ENCODE measurements around the gene DEGS2. TPM values are rescaled to one million over a fixed set of nuclear protein-coding genes. Genes with fewer than 3 reads are reported as not detected.

The DEGS2 gene
- total RNA-seq, 1 experiment from 2014 or later, result 0.11 TPM

- DNase-seq, result no peak
- ChIA-PET CTCF (no interaction called here), POLR2A (ENCODE audit: unreplicated experiment) (no interaction called here)
- H3K4me3 ChIP-seq, result no peak overlapping the region
- no TSS peak for BruUV-seq (replicated peaks)
- intact Hi-C loops (cut with micrococcal nuclease; ENCODE audit: unreplicated experiment), result no loop called here
- H2AFZ ChIP-seq, result no peak overlapping the region
- no peaks in the 10 kb centered on the region for H3K79me2 ChIP-seq (ENCODE audit: low read depth)
- H3K27ac ChIP-seq, result no peak overlapping the region
- no peaks in the 10 kb centered on the region for H3F3A ChIP-seq (ENCODE audit: insufficient read depth, low read depth)
- no peaks in the 10 kb centered on the region for H3K9me3 ChIP-seq (ENCODE audit: insufficient read depth, low read depth)
- no peak for TF ChIP-seq EZH2 (IDR thresholded peaks at IDR 0.05; ENCODE audit: low read depth)
- TF ChIP-seq, protein P1, sequence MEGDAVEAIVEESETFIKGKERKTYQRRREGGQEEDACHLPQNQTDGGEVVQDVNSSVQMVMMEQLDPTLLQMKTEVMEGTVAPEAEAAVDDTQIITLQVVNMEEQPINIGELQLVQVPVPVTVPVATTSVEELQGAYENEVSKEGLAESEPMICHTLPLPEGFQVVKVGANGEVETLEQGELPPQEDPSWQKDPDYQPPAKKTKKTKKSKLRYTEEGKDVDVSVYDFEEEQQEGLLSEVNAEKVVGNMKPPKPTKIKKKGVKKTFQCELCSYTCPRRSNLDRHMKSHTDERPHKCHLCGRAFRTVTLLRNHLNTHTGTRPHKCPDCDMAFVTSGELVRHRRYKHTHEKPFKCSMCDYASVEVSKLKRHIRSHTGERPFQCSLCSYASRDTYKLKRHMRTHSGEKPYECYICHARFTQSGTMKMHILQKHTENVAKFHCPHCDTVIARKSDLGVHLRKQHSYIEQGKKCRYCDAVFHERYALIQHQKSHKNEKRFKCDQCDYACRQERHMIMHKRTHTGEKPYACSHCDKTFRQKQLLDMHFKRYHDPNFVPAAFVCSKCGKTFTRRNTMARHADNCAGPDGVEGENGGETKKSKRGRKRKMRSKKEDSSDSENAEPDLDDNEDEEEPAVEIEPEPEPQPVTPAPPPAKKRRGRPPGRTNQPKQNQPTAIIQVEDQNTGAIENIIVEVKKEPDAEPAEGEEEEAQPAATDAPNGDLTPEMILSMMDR (conservative IDR thresholded peaks at IDR 0.05), result no peak
- no peak overlapping the region for H3K4me2 ChIP-seq
- no peaks in the 10 kb centered on the region for H4K20me1 ChIP-seq (ENCODE audit: insufficient read depth)
- no peaks in the 10 kb centered on the region for H3K9me2 ChIP-seq (ENCODE audit: insufficient read depth)
- no peaks in the 10 kb centered on the region for H3K4me1 ChIP-seq (replicated peaks; ENCODE audit: insufficient read depth)
- no peaks in the 10 kb centered on the region for H3K36me3 ChIP-seq (ENCODE audit: low read depth)
- no peaks in the 10 kb centered on the region for H3K27me3 ChIP-seq (ENCODE audit: insufficient read depth, low read depth)
Observed at GRCh38 chr14:100130521-100130920, 28.9 kb downstream of the DEGS2 start.

- Histone ChIP-seq H3K9me2 (ENCODE audit: insufficient read depth) (no peaks in the 10 kb centered on the region), H2AFZ (no peak overlapping the region), H3K4me1 (replicated peaks; ENCODE audit: insufficient read depth) (no peaks in the 10 kb centered on the region), H3K4me2 (no peak overlapping the region), H3F3A (ENCODE audit: insufficient read depth, low read depth) (no peaks in the 10 kb centered on the region), H3K9me3 (ENCODE audit: insufficient read depth, low read depth) (no peaks in the 10 kb centered on the region), H4K20me1 (ENCODE audit: insufficient read depth) (no peaks in the 10 kb centered on the region), H3K36me3 (ENCODE audit: low read depth) (no peaks in the 10 kb centered on the region), H3K79me2 (ENCODE audit: low read depth) (no peaks in the 10 kb centered on the region), H3K27ac (no peak overlapping the region), H3K4me3 (no peak overlapping the region), H3K27me3 (ENCODE audit: insufficient read depth, low read depth) (no peaks in the 10 kb centered on the region)
- ChIA-PET POLR2A (ENCODE audit: unreplicated experiment) (no interaction called here), CTCF (no interaction called here)
- no peak for DNase-seq
- BruUV-seq (replicated peaks), result no TSS peak
- intact Hi-C loops (cut with micrococcal nuclease; ENCODE audit: unreplicated experiment), result no loop called here
- no peak for TF ChIP-seq EZH2 (IDR thresholded peaks at IDR 0.05; ENCODE audit: low read depth)
- TF ChIP-seq, protein P1 (conservative IDR thresholded peaks at IDR 0.05), result no peak
Observed at GRCh38 chr14:100129161-100129589, 30.3 kb downstream of the DEGS2 start.

GRCh38 chr14:100128688-100129087 is 30.8 kb downstream of the DEGS2 start:
- no peaks in the 10 kb centered on the region for H3K27me3 ChIP-seq (ENCODE audit: insufficient read depth, low read depth)
- H3K9me3 ChIP-seq (ENCODE audit: insufficient read depth, low read depth), result no peaks in the 10 kb centered on the region
- no peaks in the 10 kb centered on the region for H3K4me1 ChIP-seq (replicated peaks; ENCODE audit: insufficient read depth)
- no peaks in the 10 kb centered on the region for H4K20me1 ChIP-seq (ENCODE audit: insufficient read depth)
- BruUV-seq (replicated peaks), result no TSS peak
- no peak for DNase-seq
- H2AFZ ChIP-seq, result no peak overlapping the region
- TF ChIP-seq, protein P1 (conservative IDR thresholded peaks at IDR 0.05), result no peak
- TF ChIP-seq EZH2 (IDR thresholded peaks at IDR 0.05; ENCODE audit: low read depth), result no peak
- POLR2A ChIA-PET (ENCODE audit: unreplicated experiment), result no interaction called here
- H3K4me3 ChIP-seq, result no peak overlapping the region
- no peaks in the 10 kb centered on the region for H3F3A ChIP-seq (ENCODE audit: insufficient read depth, low read depth)
- no peaks in the 10 kb centered on the region for H3K9me2 ChIP-seq (ENCODE audit: insufficient read depth)
- no peak overlapping the region for H3K27ac ChIP-seq
- H3K79me2 ChIP-seq (ENCODE audit: low read depth), result no peaks in the 10 kb centered on the region
- H3K36me3 ChIP-seq (ENCODE audit: low read depth), result no peaks in the 10 kb centered on the region
- intact Hi-C loops (cut with micrococcal nuclease; ENCODE audit: unreplicated experiment), result no loop called here
- CTCF ChIA-PET, result no interaction called here
- no peak overlapping the region for H3K4me2 ChIP-seq
